ENCODE measurements around the gene SUFU.

GRCh38 chr10:102480396-102480795 is 23.4 kb upstream of the SUFU start:
- TF ChIP-seq CTCF (conservative IDR thresholded peaks at IDR 0.05; ENCODE audit: low read depth, low read length) (no peak), EZH2 (IDR thresholded peaks at IDR 0.05; ENCODE audit: low read length, unreplicated experiment) (no peak), EZH2phosphoT487 (IDR thresholded peaks at IDR 0.05; ENCODE audit: borderline replicate concordance, low read length) (no peak)
